ENCODE measurements around the gene GLI3.

GRCh38 chr7:42065015-42065414, 172.0 kb downstream of the GLI3 start:
- TF ChIP-seq EZH2 (IDR thresholded peaks at IDR 0.05; ENCODE audit: low read depth) (no peak), CTCF (conservative IDR thresholded peaks at IDR 0.05) (no peak)
